Effector memory CD8-positive, alpha-beta T cell (primary cell): ENCODE measurements around the gene ATP1A4.

Experiments
- ATAC-seq: fragments of 150-1000 bp; cut with Tn5 transposase; replicated peaks from 2 replicates; pipeline ENCODE4 v1.10.0; 2021; ENCODE audit warnings: mild to moderate bottlenecking, moderate library complexity
- DNase-seq, 3 experiments: peaks; one replicate each; pipeline ENCODE4 v3.0.0; 2021
- H3K27ac Mint-ChIP-seq, 2 donors: one replicate each; pipeline ENCODE4 v1.8.0; 2022; ENCODE audit warnings: mild to moderate bottlenecking in 2 of 2, mixed read lengths in 2 of 2, moderate library complexity in 2 of 2
- H3K27me3 Mint-ChIP-seq, 2 donors: one replicate each; pipeline ENCODE4 v1.8.0; 2022; ENCODE audit warnings: mixed read lengths in 2 of 2
- H3K36me3 Mint-ChIP-seq: one replicate; pipeline ENCODE4 v1.8.0; 2022; ENCODE audit warnings: mild to moderate bottlenecking, moderate library complexity, mixed read lengths; ENCODE audit not compliant: insufficient read depth
- H3K4me1 Mint-ChIP-seq, 2 donors: one replicate each; pipeline ENCODE4 v1.8.0; 2022; ENCODE audit warnings: low read depth in 2 of 2, mixed read lengths in 2 of 2
- H3K4me3 Mint-ChIP-seq, 2 donors: one replicate each; pipeline ENCODE4 v1.8.0; 2022; ENCODE audit warnings: mild to moderate bottlenecking in 2 of 2, mixed read lengths in 2 of 2, moderate library complexity in 2 of 2
- H3K9me3 Mint-ChIP-seq, 2 donors: one replicate each; pipeline ENCODE4 v1.8.0; 2022; ENCODE audit warnings: mixed read lengths in 2 of 2

ATP1A4 gene

DNA sequence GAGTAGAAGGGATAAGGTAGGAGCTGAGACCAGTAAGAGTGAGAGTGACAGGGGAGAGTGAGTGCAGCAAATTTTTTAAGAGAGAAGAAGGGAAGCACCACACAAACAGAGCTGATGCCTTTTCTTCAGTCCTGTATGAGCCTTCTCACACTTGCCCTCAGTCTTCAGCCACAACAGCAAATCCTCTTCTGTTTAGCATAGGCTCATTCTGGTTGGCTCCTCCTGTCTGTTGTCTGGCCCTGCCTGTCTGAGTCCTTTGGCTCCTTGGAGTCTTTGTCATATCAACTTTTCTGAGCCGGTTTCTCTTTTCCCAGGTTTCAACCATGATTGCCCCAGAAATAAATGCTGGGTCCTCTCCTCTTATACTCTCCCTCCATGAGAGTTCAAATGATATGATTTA is 26.3 kb downstream of the ATP1A4 start:
- Mint-ChIP-seq H3K4me3 (no peak overlapping the region), H3K9me3 (no peaks in the 10 kb centered on the region), H3K27ac (no peak overlapping the region), H3K4me1 (no peaks in the 10 kb centered on the region), H3K36me3 (no peaks in the 10 kb centered on the region), H3K27me3 (peaks cover 35 to 49% of the 10 kb centered on the region in 2 donors)
- DNase-seq (no peak), ATAC-seq (no peak)

- Mint-ChIP-seq H3K4me3 (no peak overlapping the region), H3K9me3 (no peaks in the 10 kb centered on the region), H3K36me3 (no peaks in the 10 kb centered on the region), H3K4me1 (no peaks in the 10 kb centered on the region), H3K27ac (no peak overlapping the region), H3K27me3 (peaks cover 25 to 45% of the 10 kb centered on the region in 2 donors)
- no peak for DNase-seq
- no peak for ATAC-seq
These were observed 27.3 kb downstream of the ATP1A4 start for GRCh38 chr1:160178731-160179130.

- Mint-ChIP-seq H3K9me3 (no peaks in the 10 kb centered on the region), H3K4me1 (no peaks in the 10 kb centered on the region), H3K27ac (no peak overlapping the region), H3K36me3 (no peaks in the 10 kb centered on the region), H3K27me3 (peaks cover 23 to 39% of the 10 kb centered on the region in 2 donors), H3K4me3 (no peak overlapping the region)
- ATAC-seq (no peak), DNase-seq (no peak)
These were observed 27.9 kb downstream of the ATP1A4 start for GRCh38 chr1:160179336-160179735.

- DNase-seq (no peak), ATAC-seq (no peak)
- H3K4me3 Mint-ChIP-seq: no peak overlapping the region
- H3K4me1 Mint-ChIP-seq: no peaks in the 10 kb centered on the region
- H3K36me3 Mint-ChIP-seq: no peaks in the 10 kb centered on the region
- peak overlapping the region in 1 of 2 donors; percentile 33 for H3K27ac Mint-ChIP-seq
- peaks cover 20 to 45% of the 10 kb centered on the region in 2 donors for H3K27me3 Mint-ChIP-seq
- H3K9me3 Mint-ChIP-seq: no peaks in the 10 kb centered on the region
These were observed 34.8 kb downstream of the ATP1A4 start for GRCh38 chr1:160186246-160186645.

DNA sequence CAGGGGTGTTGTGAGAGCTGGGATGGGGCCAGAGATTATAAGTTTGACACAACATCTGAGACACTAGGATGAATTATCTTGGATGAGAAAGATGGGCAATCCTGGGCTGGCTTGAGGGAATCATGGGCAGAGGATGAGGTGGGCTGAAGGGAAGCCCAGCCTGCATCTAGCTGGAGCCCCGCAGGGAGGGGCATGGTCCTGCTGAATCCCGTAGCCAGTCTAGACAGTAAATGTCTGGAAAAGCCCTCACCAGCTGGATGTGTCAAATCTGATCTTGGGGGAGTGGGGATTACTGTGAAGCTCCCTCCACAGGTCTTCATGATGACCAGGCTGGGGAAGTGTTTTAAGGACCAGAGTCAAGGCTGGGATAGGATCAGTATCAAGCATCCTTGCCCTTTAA is 35.3 kb downstream of the ATP1A4 start:
- no peak overlapping the region for H3K4me3 Mint-ChIP-seq
- no peak for DNase-seq
- H3K27ac Mint-ChIP-seq: peak overlapping the region in 1 of 2 donors; percentile 33
- H3K9me3 Mint-ChIP-seq: no peaks in the 10 kb centered on the region
- H3K36me3 Mint-ChIP-seq: no peaks in the 10 kb centered on the region
- no peaks in the 10 kb centered on the region for H3K4me1 Mint-ChIP-seq
- ATAC-seq: no peak
- peaks cover 17 to 41% of the 10 kb centered on the region in 2 donors for H3K27me3 Mint-ChIP-seq

DNA sequence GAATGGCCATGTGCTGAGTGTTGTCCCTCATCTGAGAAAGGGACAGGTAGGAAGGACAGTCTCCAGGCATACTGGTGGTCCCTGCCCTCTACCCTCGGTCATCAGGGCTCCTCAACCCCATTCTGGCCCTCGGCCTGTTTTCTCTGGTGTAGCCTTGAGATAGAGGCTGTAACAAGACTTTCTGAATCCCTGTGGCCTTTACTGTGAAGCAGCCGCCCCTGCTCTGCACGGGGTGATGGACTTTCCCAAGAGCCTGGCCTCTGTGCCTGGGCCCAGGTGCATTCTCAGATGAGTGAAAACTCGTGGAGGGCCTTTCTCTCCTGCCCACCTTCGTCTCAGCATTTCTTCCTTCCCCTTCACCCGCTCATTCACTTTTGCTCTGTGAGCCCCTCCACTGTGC is 36.0 kb downstream of the ATP1A4 start:
- H3K36me3 Mint-ChIP-seq: no peaks in the 10 kb centered on the region
- DNase-seq: no peak
- no peak overlapping the region for H3K4me3 Mint-ChIP-seq
- no peaks in the 10 kb centered on the region for H3K9me3 Mint-ChIP-seq
- no peak overlapping the region for H3K27ac Mint-ChIP-seq
- peaks cover 13 to 35% of the 10 kb centered on the region in 2 donors for H3K27me3 Mint-ChIP-seq
- H3K4me1 Mint-ChIP-seq: no peaks in the 10 kb centered on the region
- no peak for ATAC-seq

DNA sequence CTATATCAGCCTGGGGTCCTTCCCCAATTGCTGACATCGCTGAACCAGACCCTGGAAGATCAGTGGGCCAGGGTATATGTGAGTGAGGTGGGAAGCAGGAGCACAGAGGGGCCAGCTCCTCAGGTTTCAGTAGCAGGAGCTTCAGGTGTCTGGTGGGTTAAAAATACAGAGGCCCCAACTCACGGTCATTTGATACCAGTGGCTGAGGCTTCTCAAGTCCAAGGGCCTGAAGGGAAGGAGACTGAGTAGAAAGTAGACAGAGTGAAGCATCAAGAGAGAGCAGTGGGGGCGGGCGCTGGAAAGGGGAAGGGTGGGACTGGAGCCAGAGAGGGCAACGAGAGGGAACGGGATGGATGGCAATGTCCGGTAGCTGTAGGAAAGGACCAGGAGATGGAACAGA is 36.9 kb downstream of the ATP1A4 start:
- no peaks in the 10 kb centered on the region for H3K9me3 Mint-ChIP-seq
- DNase-seq (no peak), ATAC-seq (no peak)
- H3K4me1 Mint-ChIP-seq: no peaks in the 10 kb centered on the region
- no peaks in the 10 kb centered on the region for H3K36me3 Mint-ChIP-seq
- no peak overlapping the region for H3K4me3 Mint-ChIP-seq
- peaks cover 13 to 27% of the 10 kb centered on the region in 2 donors for H3K27me3 Mint-ChIP-seq
- no peak overlapping the region for H3K27ac Mint-ChIP-seq

DNA sequence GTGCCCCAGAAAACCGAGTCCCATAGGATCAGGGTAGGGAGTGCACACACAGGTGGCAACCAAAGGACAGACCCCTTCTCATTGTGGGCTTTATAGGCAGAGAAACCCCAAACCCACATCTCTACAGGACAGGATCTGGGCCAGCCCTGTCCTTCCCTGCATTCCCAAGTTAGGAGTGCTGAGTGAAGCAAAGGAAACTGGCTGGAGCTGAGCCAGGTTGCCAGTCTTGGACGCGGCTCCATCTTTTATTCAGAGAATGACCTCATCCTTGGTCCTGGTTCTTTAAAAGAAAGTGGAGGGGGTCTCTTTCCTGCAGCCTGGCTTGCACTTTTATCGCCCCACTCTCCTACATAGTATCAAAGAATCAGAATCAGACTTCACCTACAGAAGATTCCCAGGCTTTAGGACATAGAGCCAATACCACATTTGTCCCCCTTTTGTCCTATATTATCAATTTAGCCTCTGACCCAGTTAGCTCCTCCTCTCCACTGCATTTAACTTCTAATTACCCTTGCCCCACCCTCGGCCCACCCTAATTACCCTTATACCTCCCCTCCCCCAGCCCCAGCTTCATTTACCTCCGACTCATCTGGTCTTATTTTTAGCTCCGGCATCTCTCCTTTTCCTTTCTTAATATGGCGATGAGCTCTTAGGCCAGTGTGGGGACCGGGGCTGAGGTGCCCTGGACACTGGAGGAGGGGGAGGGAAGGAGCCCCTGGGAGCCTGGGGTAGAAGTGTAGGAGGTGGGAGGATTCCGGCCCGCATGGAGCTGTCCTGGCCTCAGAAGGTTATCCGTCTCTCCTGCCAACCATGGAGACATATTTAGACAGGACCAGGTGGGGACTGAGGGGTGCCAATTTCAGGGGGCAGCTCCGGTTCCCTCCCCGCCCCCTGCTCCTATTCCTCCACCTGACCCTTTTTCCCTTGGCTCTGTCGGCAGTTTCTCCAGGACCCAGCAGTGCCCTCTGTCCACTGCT is 38.5 kb downstream of the ATP1A4 start, which contains the start of gene CASQ1:
TSS of gene CASQ1 (plus strand) at position 927 of the 977 bp plus-strand sequence. CDS start 177 bp downstream, outside the sequence.
- Mint-ChIP-seq H3K4me1 (no peaks in the 10 kb centered on the region), H3K36me3 (no peaks in the 10 kb centered on the region), H3K27me3 (peaks cover 13 to 27% of the 10 kb centered on the region in 2 donors), H3K27ac (no peak within 1 kb of the TSS), H3K9me3 (no peaks in the 10 kb centered on the region), H3K4me3 (no peak within 1 kb of the TSS)
- DNase-seq (no peak), ATAC-seq (no peak)

DNA sequence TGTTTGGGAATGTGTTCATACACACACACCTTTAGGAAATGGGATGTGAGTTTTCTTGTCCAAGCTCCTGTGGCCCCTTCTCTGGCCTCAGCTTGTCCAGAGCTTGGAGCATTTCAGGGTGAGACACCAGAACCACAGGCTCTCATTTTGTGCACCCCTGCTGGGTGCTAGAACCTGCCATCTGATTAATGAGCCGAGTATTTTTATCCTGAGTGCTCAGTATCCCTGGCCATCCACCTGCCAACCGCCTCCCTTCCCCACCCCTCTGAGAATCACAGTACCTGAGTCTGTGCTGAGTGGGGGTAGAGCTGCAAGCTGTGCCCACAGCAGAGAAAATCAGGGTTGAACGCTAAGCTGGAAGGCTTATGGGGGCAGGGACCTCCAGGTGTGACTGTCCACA is 40.4 kb downstream of the ATP1A4 start:
- Mint-ChIP-seq H3K27ac (no peak overlapping the region), H3K4me1 (no peaks in the 10 kb centered on the region), H3K36me3 (no peaks in the 10 kb centered on the region), H3K4me3 (no peak overlapping the region), H3K27me3 (peaks cover 7 to 16% of the 10 kb centered on the region in 2 donors), H3K9me3 (no peaks in the 10 kb centered on the region)
- DNase-seq: no peak
- no peak for ATAC-seq

DNA sequence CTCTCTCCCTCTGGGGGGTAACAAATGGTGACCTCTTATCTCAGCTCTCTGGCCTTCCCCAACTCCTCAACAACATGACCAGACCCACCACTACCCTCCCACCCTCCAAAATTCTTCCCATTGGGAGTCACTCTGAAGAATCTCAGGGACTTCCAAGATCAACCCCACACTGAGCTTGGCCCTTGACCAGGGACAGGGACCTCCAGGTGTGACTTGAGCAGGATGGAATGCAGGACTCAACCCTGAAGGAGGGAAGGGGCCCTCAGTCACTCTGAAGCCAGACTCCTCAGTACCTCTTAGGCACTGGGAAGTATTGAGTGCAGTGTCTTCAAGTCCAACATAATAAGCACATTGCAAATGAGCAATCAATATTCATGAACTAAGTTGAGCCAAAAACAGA is 40.8 kb downstream of the ATP1A4 start:
- Mint-ChIP-seq H3K36me3 (no peaks in the 10 kb centered on the region), H3K4me3 (no peak overlapping the region), H3K27ac (no peak overlapping the region), H3K9me3 (no peaks in the 10 kb centered on the region), H3K27me3 (peaks cover 4 to 12% of the 10 kb centered on the region in 2 donors), H3K4me1 (no peaks in the 10 kb centered on the region)
- ATAC-seq (no peak), DNase-seq (no peak)

GRCh38 chr1:160193091-160193819 is 41.9 kb downstream of the ATP1A4 start:
- Mint-ChIP-seq H3K9me3 (no peaks in the 10 kb centered on the region), H3K4me1 (no peaks in the 10 kb centered on the region), H3K27me3 (peaks cover 1 to 2% of the 10 kb centered on the region in 2 donors), H3K36me3 (no peaks in the 10 kb centered on the region), H3K4me3 (no peak overlapping the region), H3K27ac (no peak overlapping the region)
- DNase-seq (peak; percentile 79 to 84 (median 79)), ATAC-seq (peak; percentile 86)

GRCh38 chr1:160193832-160194736 is 42.7 kb downstream of the ATP1A4 start:
- Mint-ChIP-seq H3K9me3 (no peaks in the 10 kb centered on the region), H3K27me3 (no peaks in the 10 kb centered on the region), H3K36me3 (no peaks in the 10 kb centered on the region), H3K4me3 (no peak overlapping the region), H3K4me1 (no peaks in the 10 kb centered on the region), H3K27ac (no peak overlapping the region)
- DNase-seq (no peak), ATAC-seq (no peak)

DNA sequence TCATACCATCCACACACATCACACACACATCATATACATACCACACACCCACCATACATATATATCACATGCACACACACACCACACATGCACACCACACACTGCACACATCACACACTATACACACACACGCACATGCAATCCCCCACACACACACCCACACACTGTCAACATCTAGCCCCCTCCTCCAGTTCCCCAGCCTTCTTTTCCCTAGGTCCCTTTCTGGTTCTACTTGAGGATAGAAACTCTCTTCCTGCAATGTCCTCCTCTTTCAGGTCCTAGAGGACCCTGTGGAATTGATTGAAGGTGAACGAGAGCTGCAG is 43.3 kb downstream of the ATP1A4 start:
- ATAC-seq (no peak), DNase-seq (no peak)
- H3K36me3 Mint-ChIP-seq: no peaks in the 10 kb centered on the region
- no peaks in the 10 kb centered on the region for H3K27me3 Mint-ChIP-seq
- no peak overlapping the region for H3K4me3 Mint-ChIP-seq
- no peaks in the 10 kb centered on the region for H3K4me1 Mint-ChIP-seq
- H3K27ac Mint-ChIP-seq: no peak overlapping the region
- H3K9me3 Mint-ChIP-seq: no peaks in the 10 kb centered on the region
